Endothelial cell of umbilical vein (primary cell): ENCODE results near the gene MPP3. TPM values are rescaled to one million over a fixed set of nuclear protein-coding genes. Genes with fewer than 3 reads are reported as not detected.

Source experiments
- BruUV-seq: library from RNA; stranded (reverse); fragments of 400-500 nt; replicated peaks from 2 replicates; lab custom pipeline; 2021; lab: Mats Ljungman, UMichigan
- CTCF ChIA-PET: fragments of 300-600, 350-600 bp; sonication (Branson Sonifier 250); formaldehyde crosslinking; loops from one replicate; lab custom pipeline; 2021; ENCODE audit warnings: antibody characterized with exemption, inconsistent platforms; lab: Charles Lee
- POLR2A ChIA-PET: fragments of 300-600, 350-600 bp; sonication (Branson Sonifier 250); formaldehyde crosslinking; loops from one replicate; lab custom pipeline; 2021; ENCODE audit warnings: antibody characterized with exemption, inconsistent platforms; lab: Charles Lee
- DNase-seq: peaks from one replicate; pipeline ENCODE4 v3.0.0-alpha.2; 2011; ENCODE audit warnings: low read depth, low spot score
- FAIRE-seq: peaks from 2 replicates; lab custom pipeline; 2011; peaks lifted over from hg19 to GRCh38; lab: Jason Lieb, UNC
- H2AFZ ChIP-seq: 2 replicates; pipeline ENCODE4 v1.6.0; 2012; ENCODE audit warnings: low read depth, low read length, control low read depth, inconsistent platforms
- H3K27ac ChIP-seq: 2 replicates; pipeline ENCODE4 v1.5.1; 2011; ENCODE audit warnings: low read depth, mild to moderate bottlenecking, control low read depth, low read length, moderate library complexity; ENCODE audit not compliant: insufficient read depth
- H3K27me3 ChIP-seq, 2 experiments: 2 replicates each; pipeline versions ENCODE4 v1.6.0 to v1.6.1; 2011; ENCODE audit warnings: low read length in 2 of 2, mixed read lengths in 1 of 2; ENCODE audit not compliant: control insufficient read depth in 2 of 2, insufficient read depth in 2 of 2
- H3K36me3 ChIP-seq, 2 experiments: 2 replicates in 1 of 2; 3 replicates in 1 of 2; pipeline ENCODE4 v1.5.1; 2011; ENCODE audit warnings: low read length in 2 of 2, mild to moderate bottlenecking in 1 of 2, moderate library complexity in 1 of 2; ENCODE audit not compliant: control insufficient read depth in 2 of 2, insufficient read depth in 2 of 2; ENCODE audit errors: extremely low read depth in 1 of 2
- H3K4me1 ChIP-seq: 3 replicates; pipeline ENCODE4 v1.5.1; 2011; ENCODE audit warnings: mild to moderate bottlenecking, low read length; ENCODE audit not compliant: control insufficient read depth, insufficient read depth; ENCODE audit errors: extremely low read depth
- H3K4me2 ChIP-seq: 2 replicates; pipeline ENCODE4 v1.6.1; 2011; ENCODE audit warnings: low read length, control low read depth, mixed read lengths; ENCODE audit not compliant: insufficient read depth
- H3K4me3 ChIP-seq, 3 experiments: fragments of 200-600 bp in 1 of 3; sonication (generic), shearing (Covaris generic) in 1 of 3; replicated peaks in 1 of 3; 2 replicates each; pipeline ENCODE4 v1.5.1; 2011 to 2016; ENCODE audit warnings: control low read depth in 3 of 3, low read length in 3 of 3, mild to moderate bottlenecking in 2 of 3, inconsistent platforms in 1 of 3, low read depth in 1 of 3, moderate library complexity in 1 of 3; ENCODE audit not compliant: insufficient read depth in 1 of 3
- H3K79me2 ChIP-seq: 2 replicates; pipeline ENCODE4 v1.6.0; 2012; ENCODE audit warnings: low read length, inconsistent platforms; ENCODE audit not compliant: control insufficient read depth, insufficient read depth
- H3K9ac ChIP-seq: replicated peaks from 2 replicates; pipeline ENCODE3; 2011; ENCODE audit warnings: low read length, control low read depth; ENCODE audit not compliant: insufficient read depth; ENCODE audit errors: extremely low read depth
- H3K9me1 ChIP-seq: replicated peaks from 3 replicates; pipeline ENCODE4 v1.6.0; 2011; ENCODE audit warnings: mild to moderate bottlenecking, low read length; ENCODE audit not compliant: control insufficient read depth, insufficient read depth; ENCODE audit errors: extremely low read depth
- H3K9me3 ChIP-seq: replicated peaks from 2 replicates; pipeline ENCODE4 v1.5.1; 2012; ENCODE audit warnings: low read length, inconsistent platforms; ENCODE audit not compliant: control insufficient read depth, insufficient read depth
- H4K20me1 ChIP-seq: replicated peaks from 2 replicates; pipeline ENCODE3; 2011; ENCODE audit warnings: mild to moderate bottlenecking, low read length; ENCODE audit not compliant: control insufficient read depth, insufficient read depth; ENCODE audit errors: extremely low read depth
- CTCF ChIP-seq, 2 donors: IDR thresholded peaks; 1 replicate in 1 of 2; 2 replicates in 1 of 2; pipeline ENCODE4 v1.5.1; 2011; ENCODE audit warnings: low read length in 2 of 2, mild to moderate bottlenecking in 2 of 2, moderate library complexity in 2 of 2, control low read depth in 1 of 2, inconsistent platforms in 1 of 2, low read depth in 1 of 2; ENCODE audit not compliant: insufficient read depth in 1 of 2; ENCODE audit errors: extremely low read depth in 1 of 2
- EZH2 ChIP-seq: IDR thresholded peaks from 2 replicates; pipeline ENCODE4 v1.6.1; 2012; ENCODE audit warnings: borderline replicate concordance, low read depth, mild to moderate bottlenecking, moderate library complexity, low read length, inconsistent platforms; ENCODE audit not compliant: severe bottlenecking
- FOS ChIP-seq: IDR thresholded peaks from 2 replicates; pipeline ENCODE4 v1.6.1; 2011; ENCODE audit warnings: mild to moderate bottlenecking, low read length, moderate library complexity, borderline replicate concordance; ENCODE audit not compliant: insufficient read depth
- GATA2 ChIP-seq: IDR thresholded peaks from 2 replicates; pipeline ENCODE4 v1.7.0; 2011; ENCODE audit warnings: low read depth, mild to moderate bottlenecking, moderate library complexity, mixed read lengths, low read length; ENCODE audit not compliant: insufficient read length, insufficient read depth
- JUN ChIP-seq: IDR thresholded peaks from 2 replicates; pipeline ENCODE4 v1.6.1; 2011; ENCODE audit warnings: borderline replicate concordance, low read depth; ENCODE audit not compliant: insufficient read length, insufficient read depth
- MAX ChIP-seq: IDR thresholded peaks from 2 replicates; pipeline ENCODE4 v1.6.1; 2011; ENCODE audit not compliant: insufficient read depth, insufficient read length
- MYC ChIP-seq: IDR thresholded peaks from one replicate; pipeline ENCODE4 v1.6.1; 2011; ENCODE audit warnings: mild to moderate bottlenecking, low read depth, low read length
- POLR2A ChIP-seq: IDR thresholded peaks from 2 replicates; pipeline ENCODE4 v1.6.1; 2012; ENCODE audit warnings: low read depth, mild to moderate bottlenecking, control low read depth, low read length
- POLR2AphosphoS5 ChIP-seq: IDR thresholded peaks from 2 replicates; pipeline ENCODE4 v1.6.1; 2012; ENCODE audit warnings: low read depth, mild to moderate bottlenecking, control low read depth, low read length, moderate library complexity; ENCODE audit not compliant: insufficient read depth
- dilution Hi-C: fragments of 300-500 bp; cut with MboI; formaldehyde crosslinking; loops from one replicate; pipeline ENCODE4 v1.15.0; 2019; ENCODE audit warnings: low sequenced_read_pairs; ENCODE audit not compliant: extremely low pct_ligation_motif_present
- intact Hi-C: fragments of 100-400 bp; cut with micrococcal nuclease; formaldehyde crosslinking; loops from one replicate; pipeline ENCODE4 v1.10.0; 2022
- polyA plus RNA-seq, 4 experiments: library from polyadenylated mRNA; depleted of rRNA in 3 of 4; stranded (reverse) in 3 of 4; unstranded in 1 of 4; fragments of >200 nt; gene quantifications; 2 replicates each; pipeline versions ENCODE4 v1.2.1 to v1.2.3, GENCODE V29; 2011 to 2012; ENCODE audit warnings: missing spikeins in 1 of 4
- total RNA-seq: library from RNA; stranded (reverse); gene quantifications from 2 replicates; pipeline ENCODE4 v1.2.3, GENCODE V29; 2021

Gene MPP3
- total and polyA plus RNA-seq, 2 donors (not counting 3 experiments of a cell fraction or from before 2014, with no cell fraction given): 6.1 to 11.3 TPM

- Histone ChIP-seq H3K27me3 (no peaks in the 10 kb centered on the region), H3K4me1 (no peaks in the 10 kb centered on the region), H3K9ac (no peak overlapping the region), H3K9me3 (no peaks in the 10 kb centered on the region), H2AFZ (no peak overlapping the region), H4K20me1 (no peaks in the 10 kb centered on the region), H3K27ac (no peak overlapping the region), H3K4me2 (no peak overlapping the region), H3K4me3 (no peak overlapping the region), H3K9me1 (no peaks in the 10 kb centered on the region), H3K79me2 (peaks cover 3% of the 10 kb centered on the region), H3K36me3 (peaks cover 16 to 39% of the 10 kb centered on the region in 2 experiments)
- DNase-seq (no peak), FAIRE-seq (no peak)
- intact Hi-C loops (no loop called here), dilution Hi-C loops (no loop called here)
- POLR2A ChIA-PET: no interaction called here
- CTCF ChIA-PET: no interaction called here
- TF ChIP-seq POLR2A (no peak), MAX (no peak), CTCF (IDR thresholded peaks at IDR 0.05; ENCODE audit: extremely low read depth in 1 of 2, insufficient read depth in 1 of 2, low read depth in 1 of 2, low read length in 2 of 2) (no peak), JUN (no peak), POLR2AphosphoS5 (no peak), EZH2 (no peak), GATA2 (no peak), FOS (no peak), MYC (no peak)
- BruUV-seq: no TSS peak
Observed at GRCh38 chr17:43771463-43771862, 61.5 kb downstream of the MPP3 start.
